VCaP (cell line): Measurements from ENCODE around the gene THUMPD3.

Experiments used
- H3K27ac ChIP-seq: fragments of 450-650 bp; 2 replicates; pipeline ENCODE4 v1.5.1; 2017
- CTCF ChIP-seq: fragments of 450-650 bp; conservative IDR thresholded peaks from 2 replicates; pipeline ENCODE4 v1.5.1; 2017; ENCODE audit warnings: mild to moderate bottlenecking, moderate library complexity

Gene THUMPD3

GRCh38 chr3:9405756-9406155, 42.9 kb downstream of the THUMPD3 start:
- TF ChIP-seq CTCF, result no peak
- no peak overlapping the region for H3K27ac ChIP-seq

DNA sequence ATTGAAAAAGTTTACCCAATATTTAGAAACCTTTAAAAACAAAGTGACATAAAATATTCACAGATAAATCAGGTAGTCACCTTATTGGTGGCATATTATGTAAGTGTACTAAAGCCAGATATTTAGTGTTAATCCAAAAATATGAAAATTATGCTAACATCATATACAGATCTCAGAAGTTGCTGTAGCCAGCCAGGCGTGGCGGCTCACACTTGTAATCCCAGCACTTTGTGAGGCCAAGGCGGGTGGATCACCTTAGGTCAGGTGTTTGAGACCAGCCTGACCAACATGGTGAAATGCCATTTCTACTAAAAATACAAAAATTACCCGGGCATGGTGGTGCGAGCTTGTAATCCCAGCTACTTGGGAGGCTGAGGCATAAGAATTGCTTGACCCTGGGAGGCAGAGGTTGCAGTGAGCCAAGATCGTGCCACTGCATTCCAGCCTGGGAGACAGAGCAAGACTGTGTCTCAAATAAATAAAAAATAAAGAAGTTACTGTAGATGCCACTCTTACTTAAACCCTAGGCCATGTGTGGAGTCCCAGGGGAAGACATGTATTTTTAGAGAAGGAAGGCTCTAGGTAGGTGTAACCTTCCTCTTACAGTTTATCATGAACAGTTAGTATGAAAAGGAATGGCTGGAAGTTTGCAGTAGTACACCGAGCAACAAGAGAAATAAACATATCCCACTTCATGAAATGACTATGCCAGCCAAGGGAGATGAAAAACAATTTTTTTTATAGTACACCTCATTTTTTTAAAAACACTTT, 44.2 kb downstream of the THUMPD3 start:
- no peak for TF ChIP-seq CTCF

DNA sequence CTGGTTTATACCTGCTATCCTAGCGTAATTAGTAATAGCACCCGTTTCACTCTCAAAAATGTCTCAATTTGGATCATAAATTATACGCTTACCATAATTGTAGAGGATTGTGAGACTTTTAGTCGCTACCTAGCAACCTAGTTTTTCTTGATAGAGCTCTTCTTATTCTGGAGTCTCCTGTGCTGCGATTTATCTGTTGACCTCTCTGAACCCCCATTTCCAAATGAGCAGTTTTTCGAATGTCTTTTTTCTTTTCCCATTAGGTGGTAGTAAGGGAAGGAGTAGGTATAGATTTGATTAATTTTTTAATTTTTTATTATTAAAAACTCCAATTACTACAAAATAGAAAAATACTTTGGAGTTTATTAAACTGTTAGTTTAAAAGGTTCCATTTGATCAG, 45.2 kb downstream of the THUMPD3 start:
- no peak for TF ChIP-seq CTCF
- H3K27ac ChIP-seq, result no peak overlapping the region

More for the DNA sequence above, 44.2 kb downstream of the THUMPD3 start:
- no peak overlapping the region for H3K27ac ChIP-seq

- TF ChIP-seq CTCF, result no peak
- no peak overlapping the region for H3K27ac ChIP-seq
These were observed 45.7 kb downstream of the THUMPD3 start for GRCh38 chr3:9408546-9408945.

DNA sequence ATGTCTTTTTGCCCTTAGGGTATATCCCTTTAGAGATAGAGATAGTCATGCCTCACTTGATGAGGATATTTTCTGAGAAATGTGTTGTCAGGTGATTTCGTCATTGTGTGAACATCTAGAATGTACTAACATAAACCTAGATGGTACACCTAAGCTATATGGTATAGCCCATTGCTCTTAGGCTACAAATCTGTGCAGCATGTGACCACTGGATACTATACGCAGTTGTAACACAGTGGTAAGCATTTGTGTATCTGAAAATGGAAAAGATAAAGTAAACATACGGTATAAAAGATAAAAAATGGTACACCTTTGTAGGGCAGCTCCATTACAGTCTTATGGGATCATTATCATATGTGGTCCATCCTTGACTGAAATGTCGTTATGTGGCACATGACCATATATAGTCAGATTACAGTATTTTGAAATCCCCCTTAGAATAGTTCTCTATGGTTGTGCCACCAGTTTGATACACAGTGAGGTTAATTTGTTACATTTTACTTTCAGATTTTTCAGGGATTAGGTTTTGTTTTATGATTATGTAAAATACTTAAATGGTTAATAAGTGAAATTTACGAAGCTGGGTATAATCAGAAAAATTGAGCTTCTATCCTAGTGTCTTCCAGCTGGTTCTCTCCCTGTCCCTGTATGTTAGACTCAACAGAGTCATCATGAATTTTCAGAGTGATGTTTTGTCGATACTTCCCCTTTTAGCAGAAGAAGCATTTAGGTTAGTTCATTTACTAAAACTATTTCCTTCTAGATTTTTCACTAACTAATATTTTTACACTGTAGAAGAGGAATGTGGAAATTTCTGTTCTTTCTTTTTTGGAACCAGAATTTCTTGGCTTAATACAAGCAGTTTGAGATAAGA, 47.4 kb downstream of the THUMPD3 start:
- H3K27ac ChIP-seq, result no peak overlapping the region
- TF ChIP-seq CTCF, result no peak

GRCh38 chr3:9411302-9411701, 48.4 kb downstream of the THUMPD3 start:
- no peak overlapping the region for H3K27ac ChIP-seq
- no peak for TF ChIP-seq CTCF

DNA sequence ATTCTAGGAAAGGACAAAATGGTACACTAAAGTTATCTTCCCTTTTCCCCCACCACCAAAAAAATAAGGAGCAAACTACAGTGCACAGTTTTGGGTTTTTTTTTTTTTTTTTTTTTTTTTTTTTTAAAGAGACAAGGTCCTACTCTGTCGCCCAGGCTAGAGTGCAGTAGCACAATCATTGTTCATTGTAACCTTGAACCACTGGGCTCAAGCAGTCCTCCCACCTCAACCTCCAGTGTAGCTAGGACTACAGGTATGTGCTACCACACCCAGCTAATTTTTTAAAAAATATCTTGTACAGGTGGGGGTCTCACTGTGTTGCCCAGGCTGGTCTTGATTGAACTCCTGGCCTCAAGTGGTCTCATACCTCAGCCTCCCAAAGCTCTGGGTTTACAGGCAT, 49.4 kb downstream of the THUMPD3 start:
- TF ChIP-seq CTCF, result no peak
- no peak overlapping the region for H3K27ac ChIP-seq
